Parathyroid adenoma (tissue), 2 donors: ENCODE measurements around the gene MED1.
"Not testable (repeated sequence)": the region's sequence is repeated elsewhere in the genome, so short reads cannot be mapped to it uniquely, and the experiment has no call there.

Experiments used
- H2AFZ ChIP-seq: fragments of 300-600 bp; sonication (generic); one replicate; pipeline ENCODE4 v1.7.0; 2017; ENCODE audit warnings: antibody characterized with exemption, mild to moderate bottlenecking
- H3K27ac ChIP-seq: fragments of 300-600 bp; sonication (generic); one replicate; pipeline ENCODE4 v1.7.0; 2017
- H3K27me3 ChIP-seq: fragments of 300-600 bp; sonication (generic); one replicate; pipeline ENCODE4 v1.7.0; 2017; ENCODE audit warnings: low read length; ENCODE audit not compliant: control insufficient read depth, insufficient read depth
- H3K36me3 ChIP-seq: fragments of 300-600 bp; sonication (generic); one replicate; pipeline ENCODE4 v1.7.0; 2017; ENCODE audit warnings: low read length; ENCODE audit not compliant: control insufficient read depth, insufficient read depth
- H3K4me1 ChIP-seq: fragments of 300-600 bp; sonication (generic); one replicate; pipeline ENCODE4 v1.7.0; 2017; ENCODE audit warnings: control low read depth
- H3K4me2 ChIP-seq: fragments of 300-600 bp; sonication (generic); one replicate; pipeline ENCODE4 v1.7.0; 2017; ENCODE audit warnings: low read length
- H3K4me3 ChIP-seq: fragments of 300-600 bp; sonication (generic); one replicate; pipeline ENCODE4 v1.7.0; 2017; ENCODE audit warnings: low read depth, low read length
- H3K79me2 ChIP-seq: fragments of 300-600 bp; sonication (generic); one replicate; pipeline ENCODE4 v1.7.0; 2017; ENCODE audit warnings: control low read depth
- H3K9ac ChIP-seq: fragments of 300-600 bp; sonication (generic); one replicate; pipeline ENCODE4 v1.7.0; 2017; ENCODE audit warnings: mild to moderate bottlenecking
- H3K9me3 ChIP-seq: fragments of 300-600 bp; sonication (generic); one replicate; pipeline ENCODE4 v1.7.0; 2017; ENCODE audit warnings: low read length; ENCODE audit not compliant: control insufficient read depth
- TF ChIP-seq, protein P1 (sequence below): fragments of 300-600 bp; sonication (generic); IDR thresholded peaks from one replicate; pipeline ENCODE4 v1.7.0; 2017; ENCODE audit warnings: antibody characterized with exemption, mild to moderate bottlenecking
- donor health status: primary hyperparathyroidism.

Gene MED1

GRCh38 chr17:39484178-39484577 is 33.1 kb upstream of the MED1 start:
- no peak overlapping the region for H3K4me3 ChIP-seq
- H2AFZ ChIP-seq: no peak overlapping the region
- H3K27me3 ChIP-seq: no peaks in the 10 kb centered on the region
- no peaks in the 10 kb centered on the region for H3K9me3 ChIP-seq
- H3K4me2 ChIP-seq: no peak overlapping the region
- no peaks in the 10 kb centered on the region for H3K36me3 ChIP-seq
- H3K79me2 ChIP-seq: peaks cover 28% of the 10 kb centered on the region
- no peak overlapping the region for H3K27ac ChIP-seq
- H3K9ac ChIP-seq: no peak overlapping the region
- no peaks in the 10 kb centered on the region for H3K4me1 ChIP-seq
- TF ChIP-seq, protein P1, sequence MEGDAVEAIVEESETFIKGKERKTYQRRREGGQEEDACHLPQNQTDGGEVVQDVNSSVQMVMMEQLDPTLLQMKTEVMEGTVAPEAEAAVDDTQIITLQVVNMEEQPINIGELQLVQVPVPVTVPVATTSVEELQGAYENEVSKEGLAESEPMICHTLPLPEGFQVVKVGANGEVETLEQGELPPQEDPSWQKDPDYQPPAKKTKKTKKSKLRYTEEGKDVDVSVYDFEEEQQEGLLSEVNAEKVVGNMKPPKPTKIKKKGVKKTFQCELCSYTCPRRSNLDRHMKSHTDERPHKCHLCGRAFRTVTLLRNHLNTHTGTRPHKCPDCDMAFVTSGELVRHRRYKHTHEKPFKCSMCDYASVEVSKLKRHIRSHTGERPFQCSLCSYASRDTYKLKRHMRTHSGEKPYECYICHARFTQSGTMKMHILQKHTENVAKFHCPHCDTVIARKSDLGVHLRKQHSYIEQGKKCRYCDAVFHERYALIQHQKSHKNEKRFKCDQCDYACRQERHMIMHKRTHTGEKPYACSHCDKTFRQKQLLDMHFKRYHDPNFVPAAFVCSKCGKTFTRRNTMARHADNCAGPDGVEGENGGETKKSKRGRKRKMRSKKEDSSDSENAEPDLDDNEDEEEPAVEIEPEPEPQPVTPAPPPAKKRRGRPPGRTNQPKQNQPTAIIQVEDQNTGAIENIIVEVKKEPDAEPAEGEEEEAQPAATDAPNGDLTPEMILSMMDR: no peak

DNA sequence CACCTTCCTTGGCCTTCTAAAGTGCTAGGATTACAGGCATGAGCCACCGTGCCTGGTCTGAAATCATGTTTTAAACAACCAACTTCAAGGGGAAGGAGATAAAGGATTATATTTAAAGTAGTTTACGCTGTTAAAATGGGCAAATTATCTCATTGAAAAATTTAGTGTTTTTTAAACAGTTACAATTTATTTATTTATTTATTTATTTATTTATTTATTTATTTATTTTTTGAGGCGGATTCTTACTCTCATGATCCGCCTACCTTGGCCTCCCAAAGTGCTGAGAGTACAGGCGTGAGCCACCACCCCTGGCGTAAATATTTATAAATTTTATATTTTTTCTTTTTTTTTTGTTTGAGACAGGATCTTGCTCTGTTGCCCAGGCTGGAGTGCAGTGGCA is 32.4 kb upstream of the MED1 start:
- Histone ChIP-seq H3K36me3 (no peaks in the 10 kb centered on the region), H3K4me3 (no peak overlapping the region), H3K4me2 (no peak overlapping the region), H3K27ac (no peak overlapping the region), H2AFZ (no peak overlapping the region), H3K79me2 (peaks cover 26% of the 10 kb centered on the region), H3K9ac (no peak overlapping the region), H3K9me3 (no peaks in the 10 kb centered on the region), H3K27me3 (no peaks in the 10 kb centered on the region), H3K4me1 (no peaks in the 10 kb centered on the region)
- TF ChIP-seq, protein P1: no peak

DNA sequence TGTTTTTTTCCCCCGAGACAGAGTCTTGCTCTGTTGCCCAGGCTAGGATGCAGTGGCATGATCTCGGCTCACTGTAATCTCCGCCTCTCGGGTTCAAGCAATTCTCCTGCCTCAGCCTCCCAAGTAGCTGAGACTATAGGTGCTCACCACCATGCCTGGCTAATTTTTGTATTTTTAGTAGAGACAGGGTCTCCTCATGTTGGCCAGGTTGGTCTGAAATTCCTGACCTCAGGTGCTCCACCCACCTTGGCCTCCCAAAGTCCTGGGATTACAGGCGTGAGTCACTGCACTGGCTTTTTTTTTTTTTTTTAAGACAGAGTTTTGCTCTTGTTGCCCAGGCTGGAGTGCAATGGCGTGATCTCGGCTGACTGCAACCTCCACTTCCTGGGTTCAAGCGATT is 28.6 kb upstream of the MED1 start:
- H3K9me3 ChIP-seq, H3K9ac ChIP-seq, H3K36me3 ChIP-seq: not testable (repeated sequence)

GRCh38 chr17:39473310-39473709 is 22.2 kb upstream of the MED1 start:
- Histone ChIP-seq H3K9me3 (no peaks in the 10 kb centered on the region), H3K4me3 (no peak overlapping the region), H3K79me2 (peaks cover 13% of the 10 kb centered on the region), H3K4me1 (no peaks in the 10 kb centered on the region), H3K27ac (no peak overlapping the region), H3K9ac (no peak overlapping the region), H2AFZ (no peak overlapping the region), H3K36me3 (no peaks in the 10 kb centered on the region), H3K4me2 (no peak overlapping the region), H3K27me3 (no peaks in the 10 kb centered on the region)
- TF ChIP-seq, protein P1: no peak

More for the DNA sequence above, 28.6 kb upstream of the MED1 start:
- not testable (repeated sequence) for H2AFZ ChIP-seq, H3K4me2 ChIP-seq, H3K27ac ChIP-seq, H3K4me1 ChIP-seq, H3K4me3 ChIP-seq, H3K27me3 ChIP-seq
- peaks cover 29% of the 10 kb centered on the region for H3K79me2 ChIP-seq

DNA sequence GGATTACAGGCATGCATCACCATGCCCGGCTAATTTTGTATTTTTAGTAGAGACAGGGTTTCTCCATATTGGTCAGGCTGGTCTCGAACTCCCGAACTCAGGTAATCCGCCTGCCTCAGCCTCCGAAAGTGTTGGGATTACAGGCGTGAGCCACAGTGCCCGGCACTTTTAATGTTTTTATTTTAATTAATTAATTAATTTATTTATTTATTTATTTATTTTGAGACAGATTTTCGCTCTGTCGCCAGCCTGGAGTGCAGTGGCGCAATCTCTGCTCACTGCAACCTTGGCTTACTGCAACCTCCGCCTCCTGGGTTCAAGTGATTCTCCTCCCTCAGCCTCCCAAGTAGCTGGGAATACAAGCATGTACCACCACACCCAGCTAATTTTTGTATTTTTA is 17.5 kb upstream of the MED1 start:
- H3K36me3 ChIP-seq, H3K4me1 ChIP-seq, H3K27me3 ChIP-seq, H3K9ac ChIP-seq, H3K4me3 ChIP-seq, H3K4me2 ChIP-seq, H2AFZ ChIP-seq, H3K9me3 ChIP-seq, H3K27ac ChIP-seq: not testable (repeated sequence)
- peaks cover 18% of the 10 kb centered on the region for H3K79me2 ChIP-seq

DNA sequence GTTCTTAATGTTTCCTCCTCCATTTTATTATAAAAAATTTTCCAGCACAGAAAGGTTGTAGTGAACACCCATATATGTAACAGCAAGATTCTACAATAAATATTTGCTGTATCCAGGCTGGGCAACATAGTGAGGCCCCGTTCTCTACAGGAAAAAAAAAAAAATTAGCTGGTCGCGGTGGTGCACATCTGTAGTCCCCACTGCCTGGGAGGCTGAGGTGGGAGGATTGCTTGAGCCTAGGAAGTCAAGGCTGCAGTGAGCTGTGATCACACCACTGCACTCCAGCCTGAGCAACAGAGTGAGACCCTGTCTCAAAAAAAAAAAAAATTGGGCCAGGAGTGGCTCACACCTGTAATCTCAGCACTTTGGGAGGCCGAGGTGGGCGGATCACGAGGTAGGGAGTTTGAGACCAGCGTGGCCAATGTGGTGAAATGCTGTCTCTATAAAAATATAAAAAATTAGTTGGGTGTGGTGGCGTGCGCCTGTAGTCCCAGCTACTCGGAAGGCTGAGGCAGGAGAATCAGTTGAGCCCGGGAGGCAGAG is 13.6 kb upstream of the MED1 start:
- H3K4me3 ChIP-seq, H3K27me3 ChIP-seq, H3K9ac ChIP-seq, H3K9me3 ChIP-seq, H3K4me2 ChIP-seq, H3K36me3 ChIP-seq, H3K4me1 ChIP-seq, H3K27ac ChIP-seq, H2AFZ ChIP-seq: not testable (repeated sequence)
- peaks cover 32% of the 10 kb centered on the region for H3K79me2 ChIP-seq
